BLaER1 (cell line): ENCODE data around the gene ARHGEF12.

Experiments used
- H3K27ac ChIP-seq: shearing (Covaris generic); formaldehyde crosslinking; 2 replicates; pipeline ENCODE4 v1.8.1; 2022
- H3K27me3 ChIP-seq: shearing (Covaris generic); formaldehyde crosslinking; 2 replicates; pipeline ENCODE4 v1.8.1; 2022
- H3K36me3 ChIP-seq: shearing (Covaris generic); formaldehyde crosslinking; 2 replicates; pipeline ENCODE4 v1.8.1; 2022
- H3K4me1 ChIP-seq: shearing (Covaris generic); formaldehyde crosslinking; 2 replicates; pipeline ENCODE4 v1.8.1; 2022
- H3K4me2 ChIP-seq: shearing (Covaris generic); formaldehyde crosslinking; 2 replicates; pipeline ENCODE4 v1.8.1; 2022
- H3K4me3 ChIP-seq: shearing (Covaris generic); formaldehyde crosslinking; 2 replicates; pipeline ENCODE4 v1.8.1; 2022
- H3K9ac ChIP-seq: shearing (Covaris generic); formaldehyde crosslinking; 2 replicates; pipeline ENCODE4 v1.8.1; 2022
- H3K9me3 ChIP-seq: shearing (Covaris generic); formaldehyde crosslinking; 2 replicates; pipeline ENCODE4 v1.8.1; 2022
- H4K20me1 ChIP-seq: shearing (Covaris generic); formaldehyde crosslinking; 2 replicates; pipeline ENCODE4 v1.8.1; 2022
- Cebpa-rat ChIP-seq: shearing (Covaris generic); IDR thresholded peaks from 2 replicates; pipeline ENCODE4 v1.8.1; 2022

Gene ARHGEF12

DNA sequence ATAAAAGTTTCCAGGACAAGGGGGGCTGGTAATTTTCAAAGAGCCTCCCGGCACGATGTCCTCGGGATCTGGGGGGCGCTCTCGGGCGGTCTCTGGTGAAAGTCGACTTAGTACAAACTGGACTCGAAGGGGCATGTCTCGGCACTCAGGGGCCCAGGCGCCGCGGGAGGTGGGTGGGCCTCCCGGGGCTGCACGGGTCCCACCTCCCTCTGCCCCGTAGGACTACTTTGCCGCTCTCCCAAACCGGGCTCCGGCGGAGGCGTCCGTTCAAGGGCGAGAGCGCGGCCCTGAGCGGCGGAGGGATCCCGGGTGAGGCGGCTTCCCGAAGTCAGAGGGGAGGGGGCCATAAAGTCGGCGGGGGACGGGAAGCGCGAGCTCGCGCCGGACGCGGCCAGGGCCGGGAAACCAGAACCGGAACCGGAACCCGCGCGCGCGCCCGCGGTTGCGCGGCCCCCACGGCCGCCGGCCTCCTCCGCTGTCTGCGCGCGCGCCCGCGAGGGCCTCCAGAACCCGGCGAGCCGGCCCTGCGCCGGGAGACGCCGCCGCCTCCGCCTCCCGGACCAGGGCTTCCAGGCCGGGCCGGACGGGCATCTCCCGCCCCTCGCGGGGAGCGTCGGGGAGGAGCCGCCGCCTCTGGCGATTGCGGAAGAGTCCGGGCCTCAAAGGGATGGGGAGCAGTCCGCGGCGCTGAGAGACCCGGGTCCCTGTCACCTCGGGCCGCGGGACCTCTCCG is at the start of gene ARHGEF12:
Gene ARHGEF12 (plus strand): TSS at position 506 of the 733 bp plus-strand sequence. CDS start 831 bp downstream, outside the sequence.
- peak within 1 kb of the TSS; percentile 87 for H3K9ac ChIP-seq
- H3K4me1 ChIP-seq: peaks cover 34% of the 10 kb centered on the region
- H3K4me3 ChIP-seq: peak within 1 kb of the TSS; percentile 90

GRCh38 chr11:120288021-120288420 is 48.2 kb upstream of the ARHGEF12 start:
- H3K27ac ChIP-seq: no peak overlapping the region
- H3K36me3 ChIP-seq: no peaks in the 10 kb centered on the region
- no peak overlapping the region for H3K4me3 ChIP-seq
- H3K4me2 ChIP-seq: no peak overlapping the region
- H3K9ac ChIP-seq: no peak overlapping the region
- no peak for TF ChIP-seq Cebpa-rat
- no peaks in the 10 kb centered on the region for H3K9me3 ChIP-seq
- H4K20me1 ChIP-seq: no peaks in the 10 kb centered on the region
- no peaks in the 10 kb centered on the region for H3K4me1 ChIP-seq
- H3K27me3 ChIP-seq: no peaks in the 10 kb centered on the region

More for the DNA sequence above, at the start of gene ARHGEF12:
- H4K20me1 ChIP-seq: peaks cover 81% of the 10 kb centered on the region
- peaks cover 46% of the 10 kb centered on the region for H3K27me3 ChIP-seq
- TF ChIP-seq Cebpa-rat: no peak
- peaks cover 21% of the 10 kb centered on the region for H3K36me3 ChIP-seq
- H3K9me3 ChIP-seq: no peaks in the 10 kb centered on the region
- H3K4me2 ChIP-seq: peak within 1 kb of the TSS; percentile 86
- H3K27ac ChIP-seq: peak within 1 kb of the TSS; percentile 86

DNA sequence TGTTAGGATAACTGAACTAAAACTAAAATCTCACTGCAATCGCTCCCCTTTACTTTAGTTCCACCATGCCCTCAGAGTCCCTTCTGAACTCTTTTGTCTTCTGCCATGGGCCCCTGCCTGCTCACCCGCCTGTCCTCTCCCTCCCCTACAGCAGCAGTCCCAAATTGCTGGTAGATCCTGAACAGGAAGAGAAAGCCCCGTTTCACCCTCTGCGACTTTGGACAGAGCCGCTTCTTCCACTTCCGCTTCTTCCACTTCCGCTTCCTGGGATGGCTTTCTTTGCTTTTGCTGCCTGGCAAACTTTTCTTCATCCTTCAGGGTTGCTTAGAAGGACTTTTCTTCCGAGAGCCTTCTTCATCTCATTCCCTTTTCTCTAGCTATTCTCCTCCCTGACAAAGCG is 46.8 kb upstream of the ARHGEF12 start:
- TF ChIP-seq Cebpa-rat: no peak
- Histone ChIP-seq H3K4me1 (no peaks in the 10 kb centered on the region), H3K27ac (no peak overlapping the region), H3K9me3 (no peaks in the 10 kb centered on the region), H3K9ac (no peak overlapping the region), H3K36me3 (no peaks in the 10 kb centered on the region), H4K20me1 (no peaks in the 10 kb centered on the region), H3K4me2 (no peak overlapping the region), H3K4me3 (no peak overlapping the region), H3K27me3 (no peaks in the 10 kb centered on the region)

DNA sequence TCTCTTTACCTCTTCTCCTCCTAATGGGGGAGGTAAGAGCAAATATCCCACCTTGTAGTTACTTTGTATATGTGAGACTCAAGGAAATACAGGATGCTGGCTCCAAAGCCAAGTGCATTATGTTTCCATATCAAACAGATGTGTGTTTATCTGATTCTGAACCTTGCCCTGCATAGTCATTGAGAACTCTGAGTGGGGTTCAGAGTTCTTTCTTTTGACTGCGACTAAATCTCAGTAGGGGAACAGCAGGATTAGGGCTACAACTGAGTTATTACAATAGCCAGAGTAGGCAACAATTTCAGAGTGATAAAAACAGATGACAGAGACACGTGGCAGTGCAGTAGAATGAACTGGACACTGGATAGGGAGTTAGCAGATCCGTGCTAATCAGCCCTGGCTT is 45.3 kb upstream of the ARHGEF12 start:
- H3K4me1 ChIP-seq: no peaks in the 10 kb centered on the region
- no peak overlapping the region for H3K9ac ChIP-seq
- no peaks in the 10 kb centered on the region for H3K27me3 ChIP-seq
- H4K20me1 ChIP-seq: no peaks in the 10 kb centered on the region
- H3K4me2 ChIP-seq: no peak overlapping the region
- no peaks in the 10 kb centered on the region for H3K36me3 ChIP-seq
- TF ChIP-seq Cebpa-rat: no peak
- H3K9me3 ChIP-seq: no peaks in the 10 kb centered on the region
- no peak overlapping the region for H3K27ac ChIP-seq
- no peak overlapping the region for H3K4me3 ChIP-seq

- Histone ChIP-seq H3K9ac (no peak overlapping the region), H3K27me3 (no peaks in the 10 kb centered on the region), H3K4me3 (no peak overlapping the region), H3K27ac (no peak overlapping the region), H3K36me3 (no peaks in the 10 kb centered on the region), H3K4me2 (no peak overlapping the region), H3K4me1 (no peaks in the 10 kb centered on the region), H3K9me3 (no peaks in the 10 kb centered on the region), H4K20me1 (no peaks in the 10 kb centered on the region)
- TF ChIP-seq Cebpa-rat: no peak
Observed at GRCh38 chr11:120293038-120293800, 43.0 kb upstream of the ARHGEF12 start.

DNA sequence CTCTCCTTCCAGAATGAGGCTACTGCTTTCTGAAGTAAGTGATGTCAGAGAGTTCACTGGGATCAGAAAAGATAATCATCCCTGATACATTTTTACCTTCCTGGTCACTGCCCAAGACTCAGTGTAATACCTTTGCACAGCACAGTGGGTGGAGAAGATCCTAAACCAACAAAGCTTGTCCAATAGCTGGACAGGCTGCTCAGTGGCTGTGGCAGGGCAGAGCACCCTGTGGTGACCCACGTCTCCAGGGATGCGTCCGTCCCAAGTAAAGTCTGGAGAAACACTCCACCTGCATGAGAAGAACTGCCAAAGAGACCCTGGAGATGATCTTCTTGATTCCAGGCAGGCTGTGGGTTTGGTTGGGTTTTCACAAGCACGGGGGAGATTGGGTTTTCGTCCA is 42.1 kb upstream of the ARHGEF12 start:
- Histone ChIP-seq H3K4me2 (no peak overlapping the region), H3K4me1 (no peaks in the 10 kb centered on the region), H3K27me3 (no peaks in the 10 kb centered on the region), H3K27ac (no peak overlapping the region), H3K9me3 (no peaks in the 10 kb centered on the region), H3K4me3 (no peak overlapping the region), H4K20me1 (no peaks in the 10 kb centered on the region), H3K36me3 (no peaks in the 10 kb centered on the region), H3K9ac (no peak overlapping the region)
- TF ChIP-seq Cebpa-rat: no peak

- Histone ChIP-seq H3K9me3 (no peaks in the 10 kb centered on the region), H3K36me3 (no peaks in the 10 kb centered on the region), H3K27me3 (no peaks in the 10 kb centered on the region), H3K4me3 (no peak overlapping the region), H3K9ac (no peak overlapping the region), H3K27ac (no peak overlapping the region), H3K4me1 (no peaks in the 10 kb centered on the region), H3K4me2 (no peak overlapping the region), H4K20me1 (no peaks in the 10 kb centered on the region)
- no peak for TF ChIP-seq Cebpa-rat
Observed at GRCh38 chr11:120295099-120295498, 41.1 kb upstream of the ARHGEF12 start.

- H3K36me3 ChIP-seq: no peaks in the 10 kb centered on the region
- no peak overlapping the region for H3K4me2 ChIP-seq
- no peaks in the 10 kb centered on the region for H4K20me1 ChIP-seq
- TF ChIP-seq Cebpa-rat: no peak
- no peak overlapping the region for H3K9ac ChIP-seq
- no peak overlapping the region for H3K4me3 ChIP-seq
- H3K27me3 ChIP-seq: no peaks in the 10 kb centered on the region
- no peaks in the 10 kb centered on the region for H3K4me1 ChIP-seq
- H3K27ac ChIP-seq: no peak overlapping the region
- H3K9me3 ChIP-seq: no peaks in the 10 kb centered on the region
Observed at GRCh38 chr11:120296554-120296953, 39.7 kb upstream of the ARHGEF12 start.

DNA sequence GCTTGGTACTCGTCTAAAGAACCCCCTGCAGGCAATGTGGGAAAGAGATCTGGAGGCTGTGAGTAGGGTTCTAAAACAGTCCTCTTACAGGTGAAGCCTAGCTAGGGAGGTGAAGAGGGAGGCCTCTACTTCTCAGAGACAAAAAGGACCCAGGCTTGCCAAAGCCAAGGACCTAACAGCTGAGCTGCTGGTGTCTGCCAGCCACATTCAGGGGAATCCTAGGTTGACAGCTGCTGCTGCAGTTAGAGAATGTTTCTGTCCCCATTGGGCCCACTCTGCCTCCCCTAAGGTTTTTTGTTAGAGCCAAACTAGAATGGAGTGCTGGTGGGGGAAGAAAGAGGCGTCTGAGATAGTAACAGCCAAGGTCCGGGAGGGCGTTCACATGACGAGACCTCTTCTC is 37.8 kb upstream of the ARHGEF12 start:
- no peaks in the 10 kb centered on the region for H3K9me3 ChIP-seq
- no peaks in the 10 kb centered on the region for H3K36me3 ChIP-seq
- H3K9ac ChIP-seq: no peak overlapping the region
- no peak overlapping the region for H3K4me2 ChIP-seq
- no peaks in the 10 kb centered on the region for H3K4me1 ChIP-seq
- no peaks in the 10 kb centered on the region for H3K27me3 ChIP-seq
- H3K4me3 ChIP-seq: no peak overlapping the region
- H3K27ac ChIP-seq: no peak overlapping the region
- no peaks in the 10 kb centered on the region for H4K20me1 ChIP-seq
- no peak for TF ChIP-seq Cebpa-rat
